Mesenchymal stem cell (in vitro differentiated cells and primary cell): ENCODE data around the gene CLASP1.

Experiments used
- DNase-seq: peaks from one replicate; pipeline ENCODE4 v3.0.0-alpha.2; 2013
- H2AFZ ChIP-seq: one replicate; pipeline ENCODE4 v1.6.1; 2013; ENCODE audit warnings: low read depth, mild to moderate bottlenecking, control low read depth, inconsistent platforms, low read length, moderate library complexity
- H2AK5ac ChIP-seq: 2 replicates; pipeline ENCODE4 v1.6.1; 2013; ENCODE audit warnings: low read length, moderate library complexity, mild to moderate bottlenecking, inconsistent platforms; ENCODE audit not compliant: severe bottlenecking
- H2BK120ac ChIP-seq: one replicate; pipeline ENCODE4 v1.6.1; 2013; ENCODE audit warnings: low read depth, mild to moderate bottlenecking, inconsistent platforms, low read length, moderate library complexity
- H2BK12ac ChIP-seq, 2 experiments: one replicate each; pipeline ENCODE4 v1.6.1; 2013; ENCODE audit warnings: inconsistent platforms in 2 of 2, low read length in 2 of 2, mild to moderate bottlenecking in 2 of 2, moderate library complexity in 2 of 2, control low read depth in 1 of 2
- H2BK15ac ChIP-seq: one replicate; pipeline ENCODE4 v1.6.1; 2013; ENCODE audit warnings: mild to moderate bottlenecking, low read depth, inconsistent platforms; ENCODE audit not compliant: poor library complexity, severe bottlenecking
- H2BK5ac ChIP-seq: 2 replicates; pipeline ENCODE4 v1.6.1; 2013; ENCODE audit warnings: low read depth, mild to moderate bottlenecking, low read length, control low read depth, inconsistent platforms; ENCODE audit not compliant: poor library complexity, severe bottlenecking
- H3K14ac ChIP-seq, 2 experiments: one replicate each; pipeline ENCODE4 v1.6.1; 2013; ENCODE audit warnings: inconsistent platforms in 2 of 2, low read length in 2 of 2, control low read depth in 1 of 2, mild to moderate bottlenecking in 1 of 2, moderate library complexity in 1 of 2
- H3K18ac ChIP-seq, 2 experiments: one replicate each; pipeline ENCODE4 v1.6.1; 2013; ENCODE audit warnings: inconsistent platforms in 2 of 2, low read length in 2 of 2, control low read depth in 1 of 2, low read depth in 1 of 2, mild to moderate bottlenecking in 1 of 2
- H3K23ac ChIP-seq, 2 experiments: one replicate each; pipeline ENCODE4 v1.6.1; 2013; ENCODE audit warnings: inconsistent platforms in 2 of 2, low read length in 2 of 2, mild to moderate bottlenecking in 2 of 2, moderate library complexity in 2 of 2, control low read depth in 1 of 2
- H3K27ac ChIP-seq: 2 replicates; pipeline ENCODE4 v1.5.1; 2013; ENCODE audit warnings: mild to moderate bottlenecking, moderate library complexity, low read length, control low read depth, inconsistent platforms; ENCODE audit not compliant: poor library complexity, severe bottlenecking
- H3K27me3 ChIP-seq, 2 experiments: 2 replicates each; pipeline versions ENCODE4 v1.6.1 to v1.7.0; 2013; ENCODE audit warnings: low read length in 2 of 2, mild to moderate bottlenecking in 2 of 2, moderate library complexity in 2 of 2, control low read depth in 1 of 2, inconsistent platforms in 1 of 2; ENCODE audit not compliant: control insufficient read depth in 1 of 2, insufficient read depth in 1 of 2
- H3K36me3 ChIP-seq, 2 experiments: 2 replicates each; pipeline versions ENCODE4 v1.6.1 to v1.7.0; 2013; ENCODE audit warnings: low read length in 2 of 2, control low read depth in 1 of 2, inconsistent platforms in 1 of 2, low read depth in 1 of 2, mild to moderate bottlenecking in 1 of 2; ENCODE audit not compliant: insufficient read depth in 2 of 2, control insufficient read depth in 1 of 2
- H3K4ac ChIP-seq, 2 experiments: one replicate each; pipeline ENCODE4 v1.6.1; 2013; ENCODE audit warnings: inconsistent platforms in 2 of 2, low read length in 2 of 2, mild to moderate bottlenecking in 2 of 2, moderate library complexity in 2 of 2, control low read depth in 1 of 2, low read depth in 1 of 2
- H3K4me1 ChIP-seq: 2 replicates; pipeline ENCODE4 v1.6.1; 2013; ENCODE audit warnings: low read depth, low read length, control low read depth; ENCODE audit not compliant: control insufficient read depth, insufficient read depth
- H3K4me2 ChIP-seq: 2 replicates; pipeline ENCODE4 v1.6.1; 2013; ENCODE audit warnings: low read length, mild to moderate bottlenecking, inconsistent platforms; ENCODE audit not compliant: poor library complexity, severe bottlenecking
- H3K4me3 ChIP-seq, 2 experiments: 2 replicates each; pipeline versions ENCODE4 v1.5.1 to v1.7.0; 2013; ENCODE audit warnings: low read length in 2 of 2, mild to moderate bottlenecking in 2 of 2, control low read depth in 1 of 2, low read depth in 1 of 2; ENCODE audit not compliant: insufficient read depth in 1 of 2
- H3K79me1 ChIP-seq: replicated peaks from 2 replicates; pipeline ENCODE4 v1.6.1; 2013; ENCODE audit warnings: mild to moderate bottlenecking, control low read depth, low read length, inconsistent platforms; ENCODE audit not compliant: poor library complexity, severe bottlenecking
- H3K9ac ChIP-seq: 2 replicates; pipeline ENCODE4 v1.7.0; 2013; ENCODE audit warnings: mild to moderate bottlenecking, low read length, moderate library complexity
- H3K9me3 ChIP-seq: 2 replicates; pipeline ENCODE4 v1.7.0; 2013; ENCODE audit warnings: mild to moderate bottlenecking, low read length; ENCODE audit not compliant: control insufficient read depth
- H4K8ac ChIP-seq: one replicate; pipeline ENCODE4 v1.6.1; 2013; ENCODE audit warnings: inconsistent platforms, mild to moderate bottlenecking, low read length, moderate library complexity
- H4K91ac ChIP-seq: one replicate; pipeline ENCODE4 v1.6.1; 2013; ENCODE audit warnings: mild to moderate bottlenecking, low read length, inconsistent platforms
- WGBS: methylation state at CpG from one replicate; pipeline ENCODE4 v1.1.7; 2013; ENCODE audit warnings: mixed read lengths; 5-methylcytosine and 5-hydroxymethylcytosine counted together

CLASP1 gene

GRCh38 chr2:121575800-121576199 is 73.5 kb downstream of the CLASP1 start:
- 100% methylated on average over 3 of the region's 3 CpGs for WGBS
- Histone ChIP-seq H3K23ac (no peak overlapping the region), H3K9me3 (no peaks in the 10 kb centered on the region), H3K9ac (no peak overlapping the region), H2BK12ac (no peak overlapping the region), H2AK5ac (no peak overlapping the region), H3K4me2 (no peak overlapping the region), H3K27me3 (no peaks in the 10 kb centered on the region), H3K27ac (no peak overlapping the region), H4K91ac (no peak overlapping the region), H2BK15ac (no peak overlapping the region), H3K36me3 (peaks cover 0 to 6% of the 10 kb centered on the region in 2 experiments), H3K18ac (no peak overlapping the region), H3K79me1 (peaks cover 27% of the 10 kb centered on the region), H3K4ac (no peak overlapping the region), H3K4me3 (no peak overlapping the region), H4K8ac (no peak overlapping the region), H2AFZ (no peak overlapping the region), H2BK5ac (no peak overlapping the region), H3K4me1 (no peaks in the 10 kb centered on the region), H2BK120ac (no peak overlapping the region), H3K14ac (no peak overlapping the region)
- DNase-seq, result no peak

- H3K36me3 ChIP-seq, result peaks cover 0 to 6% of the 10 kb centered on the region in 2 experiments
- peaks cover 41% of the 10 kb centered on the region for H3K79me1 ChIP-seq
- no peak overlapping the region for H2BK5ac ChIP-seq
- H3K4ac ChIP-seq, result no peak overlapping the region
- WGBS, result 88% methylated on average over 1 of the region's 2 CpGs
- H2AFZ ChIP-seq, result no peak overlapping the region
- H3K27me3 ChIP-seq, result no peaks in the 10 kb centered on the region
- H4K91ac ChIP-seq, result no peak overlapping the region
- no peaks in the 10 kb centered on the region for H3K9me3 ChIP-seq
- no peak overlapping the region for H4K8ac ChIP-seq
- no peak overlapping the region for H3K4me3 ChIP-seq
- H3K23ac ChIP-seq, result no peak overlapping the region
- no peak overlapping the region for H3K27ac ChIP-seq
- no peak overlapping the region for H3K14ac ChIP-seq
- no peak overlapping the region for H3K9ac ChIP-seq
- H2BK120ac ChIP-seq, result no peak overlapping the region
- H2BK15ac ChIP-seq, result no peak overlapping the region
- no peak overlapping the region for H3K18ac ChIP-seq
- DNase-seq, result no peak
- peaks cover 3% of the 10 kb centered on the region for H3K4me1 ChIP-seq
- H2AK5ac ChIP-seq, result no peak overlapping the region
- no peak overlapping the region for H3K4me2 ChIP-seq
- H2BK12ac ChIP-seq, result no peak overlapping the region
Measured at GRCh38 chr2:121570667-121571055, 78.6 kb downstream of the CLASP1 start.

- H3K23ac ChIP-seq, result no peak overlapping the region
- no peaks in the 10 kb centered on the region for H3K9me3 ChIP-seq
- H2BK5ac ChIP-seq, result no peak overlapping the region
- no peak overlapping the region for H3K14ac ChIP-seq
- H3K27me3 ChIP-seq, result no peaks in the 10 kb centered on the region
- H3K9ac ChIP-seq, result no peak overlapping the region
- H3K4me1 ChIP-seq, result peaks cover 5% of the 10 kb centered on the region
- peaks cover 0 to 6% of the 10 kb centered on the region in 2 experiments for H3K36me3 ChIP-seq
- peaks cover 42% of the 10 kb centered on the region for H3K79me1 ChIP-seq
- no peak overlapping the region for H3K4ac ChIP-seq
- H3K4me3 ChIP-seq, result no peak overlapping the region
- no peak overlapping the region for H3K18ac ChIP-seq
- DNase-seq, result no peak
- no peak overlapping the region for H2BK12ac ChIP-seq
- H3K27ac ChIP-seq, result no peak overlapping the region
- no peak overlapping the region for H2BK15ac ChIP-seq
- no CpG with 5 or more reads among the region's 2 CpGs for WGBS
- H2AFZ ChIP-seq, result no peak overlapping the region
- no peak overlapping the region for H4K8ac ChIP-seq
- no peak overlapping the region for H3K4me2 ChIP-seq
- H2AK5ac ChIP-seq, result no peak overlapping the region
- no peak overlapping the region for H2BK120ac ChIP-seq
- H4K91ac ChIP-seq, result no peak overlapping the region
Measured at GRCh38 chr2:121570036-121570666, 79.1 kb downstream of the CLASP1 start.

- Histone ChIP-seq H2BK12ac (no peak overlapping the region), H2BK120ac (no peak overlapping the region), H3K4me2 (no peak overlapping the region), H3K36me3 (peaks cover 0 to 6% of the 10 kb centered on the region in 2 experiments), H3K4me1 (peaks cover 5% of the 10 kb centered on the region), H4K91ac (no peak overlapping the region), H3K14ac (no peak overlapping the region), H2AFZ (no peak overlapping the region), H4K8ac (no peak overlapping the region), H2BK5ac (no peak overlapping the region), H3K18ac (no peak overlapping the region), H3K23ac (no peak overlapping the region), H3K4ac (no peak overlapping the region), H2BK15ac (no peak overlapping the region), H3K9ac (no peak overlapping the region), H3K27me3 (no peaks in the 10 kb centered on the region), H2AK5ac (no peak overlapping the region), H3K27ac (no peak overlapping the region), H3K9me3 (no peaks in the 10 kb centered on the region), H3K79me1 (peaks cover 47% of the 10 kb centered on the region), H3K4me3 (no peak overlapping the region)
- 57% methylated on average over 3 of the region's 4 CpGs for WGBS
- DNase-seq, result no peak
Measured at GRCh38 chr2:121567957-121568409, 81.3 kb downstream of the CLASP1 start.
